Measurements from ENCODE around the gene CLBA1.

GRCh38 chr14:104970231-104971068, 15.1 kb upstream of the CLBA1 start:
- no peak for TF ChIP-seq EZH2phosphoT487 (IDR thresholded peaks at IDR 0.05; ENCODE audit: unreplicated experiment)
- TF ChIP-seq CTCF (conservative IDR thresholded peaks at IDR 0.05; ENCODE audit: low read depth in 2 of 2), result no peak

Data from GM23338 (cell line).